LNCAP (cell line): ENCODE results near the gene EVL.

Source experiments
- TF ChIP-seq, protein P1 (sequence below): fragments of 450-650 bp; IDR thresholded peaks from 2 replicates; pipeline ENCODE4 v1.5.1; 2017; ENCODE audit warnings: mild to moderate bottlenecking

The EVL gene

DNA sequence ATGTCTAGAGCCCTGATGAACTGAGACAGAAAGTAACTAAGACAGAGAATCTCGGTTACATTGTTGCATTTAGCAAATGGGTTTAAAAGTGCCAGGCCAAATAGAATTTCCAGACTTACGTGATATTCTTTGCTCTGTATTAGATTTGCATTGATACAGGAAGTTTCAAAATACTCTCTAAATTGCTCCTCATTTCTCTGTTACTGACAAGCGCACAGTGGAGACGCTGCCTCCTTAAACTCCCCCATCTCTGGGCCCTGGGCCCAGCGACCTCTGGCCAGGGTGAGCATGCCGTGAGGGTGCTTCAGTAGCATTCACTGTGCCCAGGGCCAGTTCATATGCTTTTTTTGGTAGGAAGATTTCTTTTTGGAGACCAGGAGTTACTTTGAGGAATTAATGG is 22.9 kb upstream of the EVL start:
- TF ChIP-seq, protein P1, sequence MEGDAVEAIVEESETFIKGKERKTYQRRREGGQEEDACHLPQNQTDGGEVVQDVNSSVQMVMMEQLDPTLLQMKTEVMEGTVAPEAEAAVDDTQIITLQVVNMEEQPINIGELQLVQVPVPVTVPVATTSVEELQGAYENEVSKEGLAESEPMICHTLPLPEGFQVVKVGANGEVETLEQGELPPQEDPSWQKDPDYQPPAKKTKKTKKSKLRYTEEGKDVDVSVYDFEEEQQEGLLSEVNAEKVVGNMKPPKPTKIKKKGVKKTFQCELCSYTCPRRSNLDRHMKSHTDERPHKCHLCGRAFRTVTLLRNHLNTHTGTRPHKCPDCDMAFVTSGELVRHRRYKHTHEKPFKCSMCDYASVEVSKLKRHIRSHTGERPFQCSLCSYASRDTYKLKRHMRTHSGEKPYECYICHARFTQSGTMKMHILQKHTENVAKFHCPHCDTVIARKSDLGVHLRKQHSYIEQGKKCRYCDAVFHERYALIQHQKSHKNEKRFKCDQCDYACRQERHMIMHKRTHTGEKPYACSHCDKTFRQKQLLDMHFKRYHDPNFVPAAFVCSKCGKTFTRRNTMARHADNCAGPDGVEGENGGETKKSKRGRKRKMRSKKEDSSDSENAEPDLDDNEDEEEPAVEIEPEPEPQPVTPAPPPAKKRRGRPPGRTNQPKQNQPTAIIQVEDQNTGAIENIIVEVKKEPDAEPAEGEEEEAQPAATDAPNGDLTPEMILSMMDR = no peak

DNA sequence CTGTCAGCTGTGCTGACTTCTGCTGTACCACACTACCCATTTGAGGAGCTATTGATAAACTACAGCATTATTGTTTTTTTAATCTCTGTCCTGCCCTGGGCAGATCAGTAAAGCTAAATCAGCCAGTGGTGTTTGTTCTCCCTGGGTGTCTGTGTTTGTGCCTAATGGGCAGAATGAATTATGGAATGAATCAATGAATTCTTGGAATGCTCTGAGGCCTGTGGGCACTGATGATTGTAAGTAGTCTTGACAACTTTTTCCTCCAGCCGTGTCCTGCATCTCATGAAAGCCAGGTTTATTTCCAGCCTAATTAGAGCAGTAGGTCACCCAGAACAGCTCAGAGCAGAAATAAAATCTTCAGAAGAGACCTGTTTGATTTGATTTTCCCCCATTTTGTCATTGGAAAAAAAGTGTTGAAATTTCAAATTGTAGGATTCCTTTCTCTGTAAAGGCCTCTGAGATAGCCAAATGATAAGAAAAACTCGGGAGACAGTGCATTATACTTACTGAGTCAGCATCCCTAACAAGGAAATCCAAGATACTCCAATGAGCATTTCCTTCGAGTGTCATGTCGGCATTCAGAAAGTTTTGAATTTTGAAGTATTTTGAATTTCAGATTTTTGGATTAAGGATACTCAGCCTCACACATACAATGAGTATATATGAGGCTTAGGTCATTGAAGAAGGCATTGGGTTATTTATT is 19.4 kb upstream of the EVL start:
- TF ChIP-seq, protein P1 = no peak

DNA sequence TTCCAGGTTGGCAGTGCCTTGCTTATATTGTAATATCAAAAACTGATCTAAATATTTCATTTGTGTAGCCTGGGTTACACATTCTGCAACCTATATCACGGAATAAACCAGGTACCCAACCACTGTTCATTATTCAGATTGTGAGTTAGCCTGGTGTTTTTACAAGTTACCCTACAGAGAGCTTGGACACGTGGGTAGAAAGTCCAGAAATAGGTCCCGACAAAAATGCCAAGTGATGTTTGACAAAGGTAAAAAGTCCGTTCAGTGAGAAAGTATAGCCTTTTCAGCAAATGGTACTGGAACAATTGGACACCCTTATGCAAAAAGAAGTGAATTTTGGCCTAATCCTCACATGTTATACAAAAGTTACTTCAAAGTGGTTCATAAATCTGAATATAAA is 17.6 kb upstream of the EVL start:
- TF ChIP-seq, protein P1 = no peak

DNA sequence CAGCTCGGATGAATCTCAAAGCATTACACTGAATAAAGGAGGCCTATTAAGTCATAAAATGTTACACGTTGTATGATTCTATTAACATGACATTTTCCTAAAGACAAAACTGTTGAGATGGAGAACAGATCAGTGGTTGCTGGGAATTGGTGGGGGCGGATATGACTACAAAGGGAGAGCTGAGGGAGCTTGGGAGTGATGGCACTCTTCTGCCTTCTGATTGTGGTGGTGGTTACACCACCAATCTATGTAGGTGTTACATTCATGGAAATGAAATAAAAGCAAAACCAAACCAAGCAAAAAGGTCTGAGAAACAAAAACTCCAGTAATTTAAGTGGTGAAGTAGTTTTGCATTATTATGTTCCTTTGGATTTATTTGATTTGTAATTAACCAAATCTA is 16.4 kb upstream of the EVL start:
- TF ChIP-seq, protein P1 = no peak

DNA sequence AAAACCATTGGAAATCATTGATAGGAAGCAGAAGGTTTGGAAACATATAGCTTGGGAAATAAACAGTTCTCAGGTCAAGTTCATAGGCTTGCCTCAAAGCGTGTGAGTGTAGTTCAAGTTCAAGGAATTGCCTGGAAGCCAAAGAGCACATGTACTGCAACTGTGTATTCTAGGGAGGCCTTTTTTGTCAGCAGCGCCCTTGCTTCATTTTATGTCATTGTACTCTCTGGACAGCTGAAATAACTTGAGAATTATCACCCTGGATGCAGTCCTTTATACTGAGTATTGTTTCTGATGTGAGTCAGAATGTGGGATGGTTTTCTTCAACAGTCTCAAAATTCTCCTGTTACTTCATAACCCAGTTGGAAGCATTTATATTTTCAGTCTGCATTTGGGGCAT is 16.0 kb upstream of the EVL start:
- TF ChIP-seq, protein P1 = no peak

DNA sequence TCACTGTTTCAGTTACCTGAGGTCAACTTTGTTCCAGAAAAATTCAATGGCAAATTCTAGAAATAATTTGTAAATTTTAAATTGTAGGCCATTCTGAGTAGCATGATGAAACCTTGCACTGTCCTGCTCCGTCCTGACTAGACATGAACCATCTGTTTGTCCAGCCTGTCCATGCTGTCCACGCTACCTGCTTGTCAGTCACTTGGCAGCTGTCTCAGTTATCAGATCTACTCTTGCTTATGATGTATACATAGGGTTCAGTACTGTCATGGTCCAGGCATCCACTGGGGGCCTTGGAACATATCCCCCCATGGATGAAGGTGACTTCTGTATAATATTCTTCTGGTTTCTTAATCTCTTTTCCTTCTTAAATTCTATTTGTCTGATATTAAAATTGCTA is 14.1 kb upstream of the EVL start:
- TF ChIP-seq, protein P1 = no peak

DNA sequence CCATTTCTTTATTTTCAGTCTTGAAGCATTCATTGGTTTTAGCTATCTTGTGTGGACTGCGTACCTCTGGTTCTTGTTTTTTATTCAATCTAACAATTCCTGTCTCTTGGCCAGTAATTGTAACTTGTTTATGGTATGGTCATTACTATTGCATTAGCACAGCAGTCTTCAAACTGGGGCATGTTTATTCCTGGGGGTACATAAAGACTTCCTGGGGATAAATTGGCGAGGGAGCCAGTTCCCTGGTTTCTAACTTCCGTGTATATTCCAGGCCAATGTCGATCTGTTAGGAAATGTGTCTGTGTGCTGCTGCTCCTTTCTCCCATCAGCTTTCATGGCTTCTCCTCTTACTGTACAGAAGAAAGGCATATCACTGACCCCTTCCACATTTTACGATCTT is 13.7 kb upstream of the EVL start:
- TF ChIP-seq, protein P1 = no peak

DNA sequence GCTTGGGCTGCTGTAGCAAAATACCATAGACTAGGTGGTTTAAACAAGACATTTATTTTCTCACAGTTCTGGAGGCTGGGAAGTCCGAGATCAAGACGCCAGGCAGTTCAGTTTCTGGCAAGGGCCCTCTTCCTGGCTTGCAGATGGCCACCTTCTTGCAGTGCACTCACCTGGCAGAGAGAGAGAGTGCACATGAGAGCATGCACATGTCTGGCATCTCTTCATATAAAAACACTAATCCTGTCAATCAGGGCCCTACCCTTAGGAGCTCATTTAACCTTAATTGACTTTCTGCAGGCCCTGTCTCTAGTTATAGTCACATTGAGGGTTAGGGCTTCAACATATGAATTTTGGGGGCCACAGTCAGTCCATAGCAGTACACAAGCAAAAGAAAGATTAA is 12.4 kb upstream of the EVL start:
- TF ChIP-seq, protein P1 = no peak
